Fibroblast of the aortic adventitia (primary cell): ENCODE measurements around the gene MS4A15. TPM values are rescaled to one million over a fixed set of nuclear protein-coding genes. Genes with fewer than 3 reads are reported as not detected.
"Not testable (repeated sequence)": the region's sequence is repeated elsewhere in the genome, so short reads cannot be mapped to it uniquely, and the experiment has no call there.

ENCODE experiments used
- DNase-seq: peaks from one replicate; pipeline ENCODE4 v3.0.0-alpha.2; 2010; ENCODE audit warnings: low read depth
- H3K4me3 ChIP-seq: 2 replicates; pipeline ENCODE4 v1.5.1; 2011; ENCODE audit warnings: low read depth, mild to moderate bottlenecking, control low read depth, low read length, moderate library complexity
- total RNA-seq: library from RNA; depleted of rRNA; stranded (reverse); fragments of >200 nt; gene quantifications from 2 replicates; pipeline ENCODE4 v1.2.3, GENCODE V29; 2012; ENCODE audit warnings: low replicate concordance
- TF ChIP-seq, protein P1 (sequence below): IDR thresholded peaks from 2 replicates; pipeline ENCODE4 v1.5.1; 2011; ENCODE audit warnings: mild to moderate bottlenecking, low read length, control low read depth, inconsistent platforms; ENCODE audit not compliant: insufficient read depth

The MS4A15 gene
- total RNA-seq, 1 donor: not detected

DNA sequence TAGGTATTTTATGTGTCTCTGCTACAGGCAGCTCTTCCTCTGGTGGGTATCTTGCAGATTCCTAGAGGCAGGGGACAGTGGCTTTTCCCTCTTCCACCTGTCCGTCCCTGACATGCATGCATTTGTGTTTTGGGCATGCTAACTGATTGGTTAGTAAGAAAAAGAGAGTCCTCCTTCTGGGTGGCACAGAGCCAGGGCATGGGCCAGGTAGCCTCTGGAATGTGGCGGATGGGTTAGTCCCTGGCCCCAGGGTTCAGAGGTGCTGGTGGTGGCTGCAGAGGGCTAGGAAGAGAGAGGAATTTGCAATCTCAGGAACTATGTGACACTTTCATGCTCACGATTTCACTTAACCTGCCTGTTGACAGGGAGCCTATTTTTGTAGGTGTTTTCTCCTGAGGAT, 5.8 kb upstream of the MS4A15 start:
- DNase-seq: no peak
- TF ChIP-seq, protein P1, sequence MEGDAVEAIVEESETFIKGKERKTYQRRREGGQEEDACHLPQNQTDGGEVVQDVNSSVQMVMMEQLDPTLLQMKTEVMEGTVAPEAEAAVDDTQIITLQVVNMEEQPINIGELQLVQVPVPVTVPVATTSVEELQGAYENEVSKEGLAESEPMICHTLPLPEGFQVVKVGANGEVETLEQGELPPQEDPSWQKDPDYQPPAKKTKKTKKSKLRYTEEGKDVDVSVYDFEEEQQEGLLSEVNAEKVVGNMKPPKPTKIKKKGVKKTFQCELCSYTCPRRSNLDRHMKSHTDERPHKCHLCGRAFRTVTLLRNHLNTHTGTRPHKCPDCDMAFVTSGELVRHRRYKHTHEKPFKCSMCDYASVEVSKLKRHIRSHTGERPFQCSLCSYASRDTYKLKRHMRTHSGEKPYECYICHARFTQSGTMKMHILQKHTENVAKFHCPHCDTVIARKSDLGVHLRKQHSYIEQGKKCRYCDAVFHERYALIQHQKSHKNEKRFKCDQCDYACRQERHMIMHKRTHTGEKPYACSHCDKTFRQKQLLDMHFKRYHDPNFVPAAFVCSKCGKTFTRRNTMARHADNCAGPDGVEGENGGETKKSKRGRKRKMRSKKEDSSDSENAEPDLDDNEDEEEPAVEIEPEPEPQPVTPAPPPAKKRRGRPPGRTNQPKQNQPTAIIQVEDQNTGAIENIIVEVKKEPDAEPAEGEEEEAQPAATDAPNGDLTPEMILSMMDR: no peak
- H3K4me3 ChIP-seq: no peak overlapping the region

DNA sequence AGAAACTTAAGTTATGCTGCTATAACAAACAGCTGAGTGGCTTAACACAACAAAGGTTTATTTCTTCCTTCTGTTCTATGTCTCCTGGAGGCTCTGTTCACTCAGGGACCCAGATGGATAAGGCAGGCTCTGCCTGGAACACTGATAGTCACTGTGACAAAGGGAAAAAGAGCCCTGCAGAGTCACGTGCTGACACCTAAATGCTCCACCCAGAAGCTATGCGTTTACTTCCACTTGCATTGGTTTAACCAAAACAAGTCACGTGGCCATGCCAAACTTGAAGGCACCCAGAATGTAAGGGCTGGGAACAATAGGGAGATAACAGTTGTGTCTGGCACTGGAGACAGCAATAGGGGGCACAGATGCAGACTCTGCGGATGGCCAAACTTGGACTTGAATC, 3.4 kb upstream of the MS4A15 start:
- no peak overlapping the region for H3K4me3 ChIP-seq
- TF ChIP-seq, protein P1: no peak
- DNase-seq: no peak

DNA sequence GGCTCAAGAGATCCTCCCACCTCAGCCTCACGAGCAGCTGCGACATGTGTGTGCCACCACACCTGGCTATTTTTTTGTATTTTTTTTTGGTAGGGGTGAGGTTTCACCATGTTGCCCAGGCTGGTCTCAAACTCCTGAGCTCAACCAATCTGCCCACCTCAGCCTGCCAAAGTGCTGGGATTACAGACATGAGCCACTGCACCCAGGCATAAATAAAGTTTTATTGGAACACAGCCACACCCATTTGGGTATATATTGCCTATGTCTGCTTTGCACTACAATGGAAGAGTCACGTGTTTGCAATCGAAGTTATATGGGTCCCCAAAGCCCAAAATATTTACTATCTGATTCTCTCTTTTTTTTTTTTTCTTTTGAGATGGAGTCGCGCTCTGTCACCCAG, 1.8 kb upstream of the MS4A15 start:
- no peak for DNase-seq
- no peak overlapping the region for H3K4me3 ChIP-seq
- TF ChIP-seq, protein P1: no peak

DNA sequence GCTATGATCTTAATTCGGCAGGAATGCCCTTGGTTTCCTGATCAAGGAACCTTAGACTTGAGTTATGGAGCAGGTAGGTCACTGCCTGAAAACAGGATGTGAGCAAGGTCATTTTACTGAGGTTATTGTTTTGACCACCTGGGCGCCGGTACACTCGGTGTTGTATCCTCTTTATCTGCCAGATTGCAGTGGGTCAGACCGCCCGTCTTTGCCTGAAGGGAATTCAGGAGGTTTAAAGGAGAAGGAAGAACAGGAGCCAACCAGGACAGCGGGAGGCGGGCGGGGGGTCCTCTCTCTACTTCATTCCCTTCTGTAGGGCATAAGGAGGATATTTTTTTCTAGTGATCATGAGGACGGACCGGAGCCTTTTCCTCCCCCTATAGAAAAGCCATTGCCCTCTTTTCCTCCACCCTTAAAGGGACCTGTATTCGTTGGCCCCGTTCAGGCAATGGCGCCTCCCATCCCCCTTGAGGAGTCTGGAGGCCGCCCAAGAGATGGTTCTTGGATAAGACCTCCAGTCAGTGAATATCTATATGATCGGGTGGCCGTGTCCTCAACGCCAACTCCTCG, 649 bp downstream of the MS4A15 start:
- no peak for DNase-seq
- no peak overlapping the region for H3K4me3 ChIP-seq
- TF ChIP-seq, protein P1: no peak

DNA sequence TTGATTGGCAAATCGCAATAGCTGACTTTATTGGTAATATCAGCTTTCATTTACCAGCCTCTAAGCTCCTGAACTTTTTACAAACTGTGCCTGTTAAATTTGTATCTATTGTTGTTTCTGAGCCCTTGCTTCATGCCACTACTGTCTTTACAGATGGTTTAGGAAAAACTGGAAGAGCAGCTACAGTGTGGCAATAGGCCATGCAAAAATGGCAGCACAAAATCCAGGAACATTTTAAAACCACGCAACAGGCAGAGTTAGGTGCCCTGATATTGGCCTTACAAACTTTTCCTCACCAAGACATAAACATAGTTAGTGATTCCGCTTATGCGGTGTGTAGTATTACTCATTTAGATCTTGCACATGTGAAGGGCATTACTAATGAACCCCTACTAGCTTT, 2.0 kb downstream of the MS4A15 start:
- not testable (repeated sequence) for H3K4me3 ChIP-seq, DNase-seq

DNA sequence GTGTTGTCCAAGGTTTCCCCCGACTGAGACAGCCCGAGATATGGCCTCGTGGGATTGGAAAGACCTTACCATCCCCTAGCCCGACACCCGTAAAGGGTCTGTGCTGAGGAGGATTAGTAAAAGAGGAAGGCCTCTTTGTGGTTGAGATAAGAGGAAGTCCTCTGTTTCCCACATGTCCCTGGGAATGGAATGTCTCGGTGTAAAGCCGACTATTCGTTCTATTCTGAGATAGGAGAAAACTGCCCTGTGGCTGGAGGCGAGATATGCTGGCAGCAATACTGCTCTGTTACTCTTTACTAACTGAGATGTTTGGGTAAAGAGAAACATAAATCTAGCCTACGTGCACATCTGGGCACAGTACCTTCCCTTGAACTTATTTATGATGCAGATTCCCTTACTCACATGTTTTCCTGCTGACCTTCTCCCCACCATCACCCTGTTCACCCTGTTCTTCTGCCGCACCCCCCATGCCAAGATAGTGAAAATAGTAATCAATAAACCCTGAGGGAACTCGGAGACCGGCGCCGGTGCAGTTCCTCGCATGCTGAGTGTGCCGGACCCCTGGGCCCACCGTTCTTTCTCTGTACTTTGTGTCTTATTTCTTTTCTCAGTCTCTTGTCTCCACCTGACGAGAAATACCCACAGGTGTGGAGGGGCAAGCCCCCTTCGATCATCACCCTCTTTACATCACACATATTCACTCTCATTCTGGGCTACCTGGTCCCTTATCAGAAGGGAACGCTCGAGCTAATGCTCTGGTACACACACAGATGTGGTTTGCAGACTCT, 3.0 kb downstream of the MS4A15 start:
- not testable (repeated sequence) for H3K4me3 ChIP-seq, DNase-seq

DNA sequence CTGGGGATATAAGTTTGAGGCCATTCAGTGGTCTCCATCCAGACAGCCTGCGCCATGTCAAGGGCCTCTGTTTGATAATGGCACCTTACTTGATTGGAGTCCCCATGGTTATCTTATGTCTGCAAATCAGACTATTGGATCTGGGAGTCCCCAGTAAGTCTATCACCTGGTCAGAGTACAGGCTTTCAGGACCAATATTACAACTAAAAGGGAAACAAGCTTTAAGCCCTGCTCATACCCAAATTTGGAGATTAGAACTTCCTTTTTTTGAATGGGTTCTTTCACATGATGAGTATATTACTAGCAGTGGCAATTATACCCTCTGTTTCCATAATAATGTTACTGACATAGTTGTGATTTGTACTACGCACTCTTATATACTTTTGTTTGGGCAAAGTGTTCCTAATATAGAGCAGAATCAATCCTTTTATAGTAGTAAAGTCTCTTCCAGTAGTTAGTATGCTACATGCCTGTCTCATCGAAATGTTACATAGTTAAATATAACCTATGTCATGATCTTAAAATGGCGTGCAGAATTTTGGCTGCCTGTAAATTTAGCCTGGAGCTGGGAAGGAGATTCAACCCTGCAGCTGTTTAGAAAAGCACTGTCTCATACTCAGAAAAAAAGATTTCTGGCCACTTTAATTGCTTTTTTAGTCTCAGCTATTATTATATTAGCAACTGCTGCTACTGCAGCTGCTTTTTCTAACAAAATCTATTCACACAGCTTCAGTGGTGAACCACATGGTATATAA, 4.9 kb downstream of the MS4A15 start:
- DNase-seq: no peak
- TF ChIP-seq, protein P1: no peak
- H3K4me3 ChIP-seq: no peak overlapping the region
